GM12864 (cell line): ENCODE results near the gene PRKCQ.
A peak's percentile ranks its signal among the peaks of the same experiment; 100 is the strongest.
"Not testable (repeated sequence)": the region's sequence is repeated elsewhere in the genome, so short reads cannot be mapped to it uniquely, and the experiment has no call there.

Source experiments
- DNase-seq: peaks from one replicate; pipeline ENCODE4 v3.0.0-alpha.2; 2011; ENCODE audit warnings: low read depth
- H3K4me3 ChIP-seq: 2 replicates; pipeline ENCODE4 v1.5.1; 2011; ENCODE audit warnings: mild to moderate bottlenecking, low read depth, low read length, control low read depth
- TF ChIP-seq, protein P1 (sequence below): IDR thresholded peaks from 2 replicates; pipeline ENCODE4 v1.5.1; 2011; ENCODE audit warnings: low read depth, mild to moderate bottlenecking, moderate library complexity, low read length, control low read depth, inconsistent platforms; ENCODE audit errors: missing control alignments

The PRKCQ gene

DNA sequence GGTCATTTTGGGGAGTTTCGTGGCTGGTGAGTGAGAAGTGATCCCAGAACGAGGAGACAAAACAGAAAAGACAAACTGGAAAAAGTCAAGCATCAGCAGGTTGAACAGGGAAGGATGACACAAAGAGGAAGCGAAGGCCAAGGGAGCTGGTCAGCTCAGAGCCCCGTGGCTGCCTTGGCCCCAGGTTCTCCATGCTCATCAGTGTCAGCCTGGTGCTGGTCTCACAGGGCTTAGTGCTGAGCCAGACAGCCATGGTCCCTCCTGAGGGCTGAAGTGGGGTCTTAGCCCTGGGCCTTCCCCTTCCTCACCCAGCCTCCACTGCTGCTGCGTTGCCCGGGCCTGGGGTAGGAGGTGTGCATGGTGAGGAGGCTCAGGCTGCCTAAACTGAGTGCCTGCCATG lies 193.7 kb downstream of the PRKCQ start:
- no peak overlapping the region for H3K4me3 ChIP-seq
- TF ChIP-seq, protein P1, sequence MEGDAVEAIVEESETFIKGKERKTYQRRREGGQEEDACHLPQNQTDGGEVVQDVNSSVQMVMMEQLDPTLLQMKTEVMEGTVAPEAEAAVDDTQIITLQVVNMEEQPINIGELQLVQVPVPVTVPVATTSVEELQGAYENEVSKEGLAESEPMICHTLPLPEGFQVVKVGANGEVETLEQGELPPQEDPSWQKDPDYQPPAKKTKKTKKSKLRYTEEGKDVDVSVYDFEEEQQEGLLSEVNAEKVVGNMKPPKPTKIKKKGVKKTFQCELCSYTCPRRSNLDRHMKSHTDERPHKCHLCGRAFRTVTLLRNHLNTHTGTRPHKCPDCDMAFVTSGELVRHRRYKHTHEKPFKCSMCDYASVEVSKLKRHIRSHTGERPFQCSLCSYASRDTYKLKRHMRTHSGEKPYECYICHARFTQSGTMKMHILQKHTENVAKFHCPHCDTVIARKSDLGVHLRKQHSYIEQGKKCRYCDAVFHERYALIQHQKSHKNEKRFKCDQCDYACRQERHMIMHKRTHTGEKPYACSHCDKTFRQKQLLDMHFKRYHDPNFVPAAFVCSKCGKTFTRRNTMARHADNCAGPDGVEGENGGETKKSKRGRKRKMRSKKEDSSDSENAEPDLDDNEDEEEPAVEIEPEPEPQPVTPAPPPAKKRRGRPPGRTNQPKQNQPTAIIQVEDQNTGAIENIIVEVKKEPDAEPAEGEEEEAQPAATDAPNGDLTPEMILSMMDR, result no peak
- no peak for DNase-seq

DNA sequence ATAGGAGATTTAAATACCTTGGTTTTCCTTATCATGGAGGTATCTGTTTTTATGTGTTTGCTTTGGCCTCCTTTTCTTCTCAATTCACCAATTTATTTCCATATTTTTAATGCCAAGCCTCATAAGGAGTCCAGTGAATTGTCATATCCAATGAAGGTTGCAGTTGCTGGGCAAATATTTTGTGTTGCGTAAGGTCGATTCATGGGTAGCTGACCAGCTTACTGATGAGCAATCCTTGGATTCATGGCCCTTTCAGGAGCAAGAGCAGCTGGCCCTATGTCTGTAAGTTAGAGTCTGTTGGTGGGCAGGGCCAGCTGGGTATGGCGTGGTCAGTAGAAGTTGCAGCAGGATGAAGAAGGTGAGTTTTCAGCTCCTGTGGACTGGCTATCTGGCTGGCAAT lies 194.4 kb downstream of the PRKCQ start:
- TF ChIP-seq, protein P1, result no peak
- DNase-seq, result no peak
- H3K4me3 ChIP-seq, result no peak overlapping the region

DNA sequence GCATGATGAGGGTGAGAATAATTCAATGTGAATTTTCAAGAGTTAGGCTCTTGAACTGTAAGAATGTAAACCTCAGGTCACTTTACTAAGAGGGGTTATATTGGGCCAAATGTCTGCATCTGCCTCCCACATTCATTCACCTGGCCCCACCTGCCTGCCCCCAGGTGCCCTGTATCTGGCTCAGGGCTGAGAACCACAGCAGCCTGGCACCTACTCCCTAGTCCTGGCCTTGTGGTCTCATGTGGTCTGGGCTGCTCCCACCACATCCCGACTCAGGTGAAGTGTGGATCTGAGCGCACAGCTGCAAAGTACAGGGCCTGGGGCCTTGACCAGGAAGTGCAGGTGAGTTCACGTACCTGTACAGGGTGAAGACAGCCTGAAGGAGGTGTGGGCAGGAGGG lies 195.2 kb downstream of the PRKCQ start:
- no peak overlapping the region for H3K4me3 ChIP-seq
- DNase-seq, result no peak
- TF ChIP-seq, protein P1, result no peak

DNA sequence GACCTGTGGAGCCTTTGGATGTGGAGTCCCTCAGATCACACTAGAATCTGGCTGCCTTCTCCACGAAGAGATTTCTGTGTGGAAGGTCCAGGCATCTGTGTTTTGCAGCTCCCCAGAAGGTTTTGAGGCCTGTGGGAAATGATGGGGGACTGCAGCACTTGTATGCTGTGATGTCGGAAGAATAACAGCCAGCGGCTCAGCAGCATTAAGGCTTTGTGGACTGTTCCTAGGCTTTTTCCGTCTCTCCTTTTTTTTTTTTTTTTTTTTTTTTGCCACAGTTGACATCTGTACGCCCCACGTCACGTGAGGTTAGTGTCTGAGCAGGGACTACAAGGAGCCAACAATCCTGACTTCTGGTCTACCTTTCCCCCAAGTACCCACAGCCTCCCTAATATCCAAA lies 196.0 kb downstream of the PRKCQ start:
- no peak for DNase-seq
- TF ChIP-seq, protein P1, result no peak
- H3K4me3 ChIP-seq, result no peak overlapping the region

DNA sequence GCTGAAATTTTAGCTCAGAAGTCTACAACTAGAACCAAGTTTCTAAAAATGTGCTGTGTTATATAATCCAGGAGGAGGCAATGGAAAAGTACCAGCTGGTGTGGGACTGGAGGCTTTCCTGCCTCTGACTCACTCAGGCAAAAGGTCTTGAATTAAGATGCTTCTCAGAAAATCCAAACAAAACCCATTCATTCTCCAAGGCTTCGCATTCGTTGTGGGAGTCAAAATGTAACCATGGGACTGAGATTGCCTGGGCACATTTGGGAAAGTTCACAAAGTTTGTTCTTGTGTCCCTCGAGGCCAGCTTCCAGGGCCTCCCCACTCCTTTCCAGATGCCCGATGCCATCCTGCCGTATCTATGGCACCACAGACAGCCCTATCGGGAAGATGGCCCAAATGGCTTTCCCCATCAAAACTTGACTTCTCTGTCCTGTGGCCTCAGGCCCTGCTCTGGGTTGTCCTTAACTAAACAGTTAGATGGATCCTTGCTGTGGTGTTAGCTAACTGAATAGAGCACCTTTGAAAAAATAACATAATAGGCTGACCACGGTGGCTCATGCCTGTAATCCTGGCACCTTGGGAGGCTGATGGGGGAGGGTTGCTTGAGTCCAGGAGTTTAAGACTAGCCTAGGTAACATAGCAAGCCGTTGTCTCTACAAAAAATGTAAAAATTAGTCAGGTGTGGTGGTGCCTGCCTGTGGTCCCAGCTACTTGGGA lies 196.8 kb downstream of the PRKCQ start:
- DNase-seq, result no peak
- TF ChIP-seq, protein P1, result no peak
- H3K4me3 ChIP-seq, result no peak overlapping the region

DNA sequence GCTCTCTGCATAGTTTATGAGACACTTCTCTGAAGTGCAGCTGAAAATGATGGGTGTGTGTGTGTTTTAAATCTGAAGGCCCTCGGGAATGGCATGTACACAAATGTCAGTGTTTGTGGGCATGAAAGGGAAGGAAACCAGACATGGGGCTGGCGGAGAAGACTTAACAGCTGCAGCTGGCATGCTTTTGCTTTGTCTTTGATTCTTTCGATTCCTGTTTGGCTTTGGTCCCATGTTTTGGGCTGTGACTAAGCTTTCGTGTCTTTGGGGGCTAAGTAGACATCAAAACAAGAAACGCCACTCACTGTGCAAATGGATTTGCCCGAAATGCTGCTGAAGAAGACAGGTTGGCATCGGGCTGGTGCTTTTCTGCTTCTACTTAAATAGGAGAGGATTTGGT lies 198.0 kb downstream of the PRKCQ start:
- peak; percentile 33 for DNase-seq
- H3K4me3 ChIP-seq, result no peak overlapping the region
- TF ChIP-seq, protein P1, result no peak

DNA sequence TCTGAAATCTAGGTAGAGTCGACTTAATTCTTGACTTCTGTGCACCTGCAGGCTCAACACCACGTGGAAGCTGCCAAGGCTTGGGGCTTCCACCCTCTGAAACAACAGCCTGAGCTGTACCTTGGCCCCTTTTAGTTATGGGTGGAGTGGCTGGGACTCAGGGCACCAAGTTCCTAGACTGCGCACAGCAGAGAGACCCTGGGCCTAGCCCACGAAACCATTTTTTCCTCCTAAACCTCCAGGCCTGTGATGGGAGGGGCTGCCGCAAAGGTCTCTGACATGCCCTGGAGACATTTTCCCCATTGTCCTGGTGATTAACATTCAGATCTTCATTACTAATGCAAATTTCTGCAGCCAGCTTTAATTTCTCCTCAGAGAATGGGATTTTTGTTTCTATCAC lies 199.6 kb downstream of the PRKCQ start:
- DNase-seq, result not testable (repeated sequence)

More for the DNA sequence above, 199.6 kb downstream of the PRKCQ start:
- H3K4me3 ChIP-seq, result not testable (repeated sequence)
